ENCODE results near the gene PXYLP1.
"Not testable (repeated sequence)": the region's sequence is repeated elsewhere in the genome, so short reads cannot be mapped to it uniquely, and the experiment has no call there.

The PXYLP1 gene

DNA sequence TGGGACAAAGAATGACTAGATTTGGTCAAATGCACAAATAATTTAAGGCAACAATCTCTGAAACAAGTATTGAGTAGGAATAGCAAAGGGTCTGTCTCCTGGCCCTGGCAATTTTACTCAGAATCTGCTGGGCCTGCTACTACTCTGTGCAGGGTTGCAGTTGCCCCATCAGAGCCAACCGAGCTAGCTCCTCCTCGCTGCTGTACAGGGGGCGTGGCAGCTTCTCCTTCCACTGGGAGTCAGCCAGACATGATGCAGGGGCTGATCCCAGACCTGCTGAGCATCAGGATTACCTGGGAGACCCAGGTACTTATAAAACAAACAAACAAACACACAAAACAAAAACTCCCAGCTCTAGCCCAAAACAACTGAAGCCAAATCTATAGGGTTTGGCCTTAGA lies 30.5 kb upstream of the PXYLP1 start:
- H3K4me3 ChIP-seq (ENCODE audit: low read depth, low read length): no peak overlapping the region
- TF ChIP-seq, protein P1, sequence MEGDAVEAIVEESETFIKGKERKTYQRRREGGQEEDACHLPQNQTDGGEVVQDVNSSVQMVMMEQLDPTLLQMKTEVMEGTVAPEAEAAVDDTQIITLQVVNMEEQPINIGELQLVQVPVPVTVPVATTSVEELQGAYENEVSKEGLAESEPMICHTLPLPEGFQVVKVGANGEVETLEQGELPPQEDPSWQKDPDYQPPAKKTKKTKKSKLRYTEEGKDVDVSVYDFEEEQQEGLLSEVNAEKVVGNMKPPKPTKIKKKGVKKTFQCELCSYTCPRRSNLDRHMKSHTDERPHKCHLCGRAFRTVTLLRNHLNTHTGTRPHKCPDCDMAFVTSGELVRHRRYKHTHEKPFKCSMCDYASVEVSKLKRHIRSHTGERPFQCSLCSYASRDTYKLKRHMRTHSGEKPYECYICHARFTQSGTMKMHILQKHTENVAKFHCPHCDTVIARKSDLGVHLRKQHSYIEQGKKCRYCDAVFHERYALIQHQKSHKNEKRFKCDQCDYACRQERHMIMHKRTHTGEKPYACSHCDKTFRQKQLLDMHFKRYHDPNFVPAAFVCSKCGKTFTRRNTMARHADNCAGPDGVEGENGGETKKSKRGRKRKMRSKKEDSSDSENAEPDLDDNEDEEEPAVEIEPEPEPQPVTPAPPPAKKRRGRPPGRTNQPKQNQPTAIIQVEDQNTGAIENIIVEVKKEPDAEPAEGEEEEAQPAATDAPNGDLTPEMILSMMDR (IDR thresholded peaks at IDR 0.05; ENCODE audit: low read depth, low read length): no peak

DNA sequence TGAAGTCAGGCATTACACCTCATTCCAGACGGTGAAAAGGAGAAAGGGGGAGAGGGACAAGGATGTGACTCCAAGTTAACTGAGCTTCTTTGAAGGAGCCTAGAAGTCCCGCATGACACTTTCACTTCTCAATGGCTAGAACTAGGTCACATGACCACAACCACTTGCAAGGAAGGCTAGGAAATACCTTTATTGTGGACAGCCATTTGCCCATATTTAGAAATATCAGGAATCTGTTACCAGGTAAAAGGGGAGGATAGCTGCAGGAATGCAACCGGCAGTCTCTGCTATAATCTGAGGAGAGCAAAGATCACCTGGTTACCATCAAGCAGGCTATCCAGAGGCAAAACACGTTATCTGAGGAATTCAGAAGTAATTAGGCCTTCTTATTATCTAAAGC lies 28.9 kb upstream of the PXYLP1 start:
- H3K4me3 ChIP-seq (ENCODE audit: low read depth, low read length): no peak overlapping the region
- TF ChIP-seq, protein P1 (IDR thresholded peaks at IDR 0.05; ENCODE audit: low read depth, low read length): no peak

DNA sequence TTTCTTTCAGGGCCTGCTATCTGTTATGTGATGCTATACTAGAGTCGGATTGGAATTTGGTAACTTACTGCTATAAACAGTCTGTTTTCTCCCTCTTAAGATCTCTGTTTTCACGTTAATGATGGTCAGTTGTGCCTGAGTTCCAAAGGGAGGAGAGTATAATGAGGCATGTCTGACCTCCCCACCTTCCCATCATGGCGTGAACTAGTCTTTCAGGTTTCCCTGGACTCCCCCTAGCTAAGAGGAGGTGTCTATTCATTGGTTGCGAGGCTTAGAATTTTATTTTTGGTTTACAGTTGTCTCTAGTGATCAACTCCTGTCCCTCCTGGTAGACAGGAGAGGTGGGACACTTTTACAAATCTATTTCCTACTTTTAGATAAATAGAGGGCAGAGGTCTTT lies 27.8 kb upstream of the PXYLP1 start:
- TF ChIP-seq, protein P1 (IDR thresholded peaks at IDR 0.05; ENCODE audit: low read depth, low read length): no peak
- no peak overlapping the region for H3K4me3 ChIP-seq (ENCODE audit: low read depth, low read length)

DNA sequence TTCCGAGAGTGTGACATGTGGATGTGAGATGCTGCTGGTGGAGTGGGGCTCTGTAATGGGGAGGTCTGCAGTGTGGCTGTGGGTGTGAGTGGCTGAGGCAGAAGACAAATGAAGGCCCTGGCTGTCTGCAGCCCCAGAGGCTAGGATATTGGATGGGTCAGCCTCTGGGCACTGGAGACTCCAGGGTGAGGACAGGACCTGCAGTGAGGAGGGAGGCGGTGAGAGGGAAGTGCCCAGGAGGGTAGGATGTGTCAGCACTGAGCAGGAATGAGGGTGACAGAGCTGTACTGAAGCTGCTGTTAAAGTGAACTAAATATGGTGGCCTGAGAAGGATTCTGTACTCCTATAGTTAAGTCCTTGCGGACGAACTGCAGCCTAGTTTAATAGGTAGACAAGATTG lies 27.3 kb upstream of the PXYLP1 start:
- TF ChIP-seq, protein P1 (IDR thresholded peaks at IDR 0.05; ENCODE audit: low read depth, low read length): no peak
- H3K4me3 ChIP-seq (ENCODE audit: low read depth, low read length): no peak overlapping the region

DNA sequence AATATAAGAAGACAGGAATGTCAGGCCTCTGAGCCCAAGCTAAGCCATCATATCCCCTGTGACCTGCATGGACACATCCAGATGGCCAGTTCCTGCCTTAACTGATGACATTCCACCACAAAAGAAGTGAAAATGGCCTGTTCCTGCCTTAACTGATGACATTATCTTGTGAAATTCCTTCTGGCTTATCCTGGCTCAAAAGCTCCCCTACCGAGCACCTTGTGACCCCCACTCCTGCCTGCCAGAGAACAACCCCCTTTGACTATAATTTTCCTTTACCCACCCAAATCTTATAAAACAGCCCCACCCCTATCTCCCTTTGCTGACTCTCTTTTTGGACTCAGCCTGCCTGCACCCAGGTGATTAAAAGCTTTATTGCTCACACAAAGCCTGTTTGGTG lies 20.3 kb upstream of the PXYLP1 start:
- H3K4me3 ChIP-seq (ENCODE audit: low read depth, low read length): not testable (repeated sequence)

DNA sequence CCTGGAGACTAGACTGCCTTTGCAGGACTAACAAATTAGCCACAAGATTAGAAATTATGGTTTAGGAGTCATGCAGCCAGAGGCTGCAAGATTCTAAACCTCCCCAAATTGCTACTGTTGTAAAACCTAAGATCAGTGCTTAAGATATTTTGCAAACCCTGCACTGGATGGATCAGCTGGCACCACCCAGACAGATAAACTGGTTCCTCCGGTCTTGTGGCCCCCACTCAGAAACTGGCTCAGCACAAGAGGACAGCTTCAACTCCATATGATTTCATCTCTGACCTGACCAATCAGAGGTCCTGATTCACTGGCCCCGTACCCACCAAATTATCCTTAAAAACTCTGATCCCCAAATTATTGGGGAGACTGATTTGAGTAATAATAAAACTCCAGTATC lies 19.5 kb upstream of the PXYLP1 start:
- H3K4me3 ChIP-seq (ENCODE audit: low read depth, low read length): no peak overlapping the region
- TF ChIP-seq, protein P1 (IDR thresholded peaks at IDR 0.05; ENCODE audit: low read depth, low read length): no peak

DNA sequence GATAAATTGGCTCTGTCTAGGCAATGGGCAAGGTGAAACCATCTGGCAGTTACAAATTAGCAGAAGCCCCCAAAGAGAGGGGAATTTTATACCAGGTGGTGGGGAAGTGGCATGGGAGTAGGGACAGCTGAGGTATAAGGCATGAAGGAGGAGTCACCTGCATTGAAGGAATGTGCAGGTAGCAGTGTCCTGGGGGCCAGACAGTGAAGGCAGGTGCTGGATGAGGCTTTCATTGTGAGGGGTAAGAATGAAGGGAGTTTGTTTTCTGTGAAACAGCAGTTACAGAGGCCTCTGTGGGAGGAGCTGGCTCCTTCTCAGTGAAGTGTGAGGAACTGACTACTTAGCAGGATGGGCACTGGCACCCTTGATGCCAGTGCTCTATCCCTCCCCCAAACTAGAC lies 19.1 kb upstream of the PXYLP1 start:
- no peak overlapping the region for H3K4me3 ChIP-seq (ENCODE audit: low read depth, low read length)
- TF ChIP-seq, protein P1 (IDR thresholded peaks at IDR 0.05; ENCODE audit: low read depth, low read length): no peak

DNA sequence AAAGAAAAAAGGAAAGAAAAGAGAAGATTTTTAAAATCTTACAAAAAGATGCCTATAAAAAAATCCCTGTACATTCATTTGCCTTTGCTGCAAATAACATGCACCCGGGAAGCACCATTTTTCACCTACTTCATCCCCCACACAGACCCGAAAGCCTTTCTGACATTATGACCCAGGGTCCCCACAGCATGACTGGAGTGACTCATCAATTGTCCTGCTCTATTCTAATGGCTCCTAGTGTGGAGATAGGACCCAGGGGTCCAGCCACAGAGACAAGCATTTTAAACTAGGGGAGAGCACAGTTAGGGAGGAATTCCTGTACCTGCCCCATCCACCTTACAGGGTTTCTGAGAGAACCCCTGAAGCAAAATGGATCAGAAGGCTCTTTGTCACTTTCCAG lies 14.7 kb upstream of the PXYLP1 start:
- no peak overlapping the region for H3K4me3 ChIP-seq (ENCODE audit: low read depth, low read length)
- TF ChIP-seq, protein P1 (IDR thresholded peaks at IDR 0.05; ENCODE audit: low read depth, low read length): no peak

Measured in WI38 (cell line).